Bronchial epithelial cell (primary cell): Measurements from ENCODE around the gene FBXW4. TPM values are rescaled to one million over a fixed set of nuclear protein-coding genes. Genes with fewer than 3 reads are reported as not detected.

Experiments
- DNase-seq: peaks from one replicate; pipeline ENCODE4 v3.0.0-alpha.2; 2010; ENCODE audit warnings: low read depth
- FAIRE-seq: peaks from 2 replicates; lab custom pipeline; 2011; peaks lifted over from hg19 to GRCh38; lab: Jason Lieb, UNC
- H3K27me3 ChIP-seq: 2 replicates; pipeline ENCODE4 v1.5.1; 2011; ENCODE audit warnings: low read length; ENCODE audit not compliant: control insufficient read depth, insufficient read depth
- H3K36me3 ChIP-seq: 2 replicates; pipeline ENCODE4 v1.5.1; 2011; ENCODE audit warnings: low read length; ENCODE audit not compliant: control insufficient read depth, insufficient read depth
- H3K4me3 ChIP-seq: 2 replicates; pipeline ENCODE4 v1.5.1; 2011; ENCODE audit warnings: mild to moderate bottlenecking, low read depth, low read length, control low read depth
- total RNA-seq: library from RNA; depleted of rRNA; stranded (reverse); fragments of >200 nt; gene quantifications from 2 replicates; pipeline ENCODE4 v1.2.1, GENCODE V29; 2014
- TF ChIP-seq, protein P1 (sequence below): IDR thresholded peaks from 2 replicates; pipeline ENCODE4 v1.5.1; 2011; ENCODE audit warnings: mild to moderate bottlenecking, moderate library complexity, low read length, control low read depth, inconsistent platforms; ENCODE audit not compliant: insufficient read depth, severe bottlenecking

FBXW4 gene, protein sequence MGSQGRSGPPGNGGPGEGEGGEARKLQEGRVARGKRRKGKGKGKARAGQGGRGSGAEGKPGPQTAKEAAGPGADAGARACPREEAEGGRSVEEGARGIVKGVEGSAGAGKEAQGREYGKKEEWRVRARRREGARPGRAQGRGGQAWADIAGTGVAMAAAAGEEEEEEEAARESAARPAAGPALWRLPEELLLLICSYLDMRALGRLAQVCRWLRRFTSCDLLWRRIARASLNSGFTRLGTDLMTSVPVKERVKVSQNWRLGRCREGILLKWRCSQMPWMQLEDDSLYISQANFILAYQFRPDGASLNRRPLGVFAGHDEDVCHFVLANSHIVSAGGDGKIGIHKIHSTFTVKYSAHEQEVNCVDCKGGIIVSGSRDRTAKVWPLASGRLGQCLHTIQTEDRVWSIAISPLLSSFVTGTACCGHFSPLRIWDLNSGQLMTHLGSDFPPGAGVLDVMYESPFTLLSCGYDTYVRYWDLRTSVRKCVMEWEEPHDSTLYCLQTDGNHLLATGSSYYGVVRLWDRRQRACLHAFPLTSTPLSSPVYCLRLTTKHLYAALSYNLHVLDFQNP
- total RNA-seq: 49.5 and 72.6 TPM in 2 replicates

- FAIRE-seq (no peak), DNase-seq (no peak)
- TF ChIP-seq, protein P1, sequence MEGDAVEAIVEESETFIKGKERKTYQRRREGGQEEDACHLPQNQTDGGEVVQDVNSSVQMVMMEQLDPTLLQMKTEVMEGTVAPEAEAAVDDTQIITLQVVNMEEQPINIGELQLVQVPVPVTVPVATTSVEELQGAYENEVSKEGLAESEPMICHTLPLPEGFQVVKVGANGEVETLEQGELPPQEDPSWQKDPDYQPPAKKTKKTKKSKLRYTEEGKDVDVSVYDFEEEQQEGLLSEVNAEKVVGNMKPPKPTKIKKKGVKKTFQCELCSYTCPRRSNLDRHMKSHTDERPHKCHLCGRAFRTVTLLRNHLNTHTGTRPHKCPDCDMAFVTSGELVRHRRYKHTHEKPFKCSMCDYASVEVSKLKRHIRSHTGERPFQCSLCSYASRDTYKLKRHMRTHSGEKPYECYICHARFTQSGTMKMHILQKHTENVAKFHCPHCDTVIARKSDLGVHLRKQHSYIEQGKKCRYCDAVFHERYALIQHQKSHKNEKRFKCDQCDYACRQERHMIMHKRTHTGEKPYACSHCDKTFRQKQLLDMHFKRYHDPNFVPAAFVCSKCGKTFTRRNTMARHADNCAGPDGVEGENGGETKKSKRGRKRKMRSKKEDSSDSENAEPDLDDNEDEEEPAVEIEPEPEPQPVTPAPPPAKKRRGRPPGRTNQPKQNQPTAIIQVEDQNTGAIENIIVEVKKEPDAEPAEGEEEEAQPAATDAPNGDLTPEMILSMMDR: no peak
- Histone ChIP-seq H3K4me3 (peak within 1 kb of the TSS; percentile 97), H3K36me3 (no peaks in the 10 kb centered on the region), H3K27me3 (no peaks in the 10 kb centered on the region)
Observed at GRCh38 chr10:101694674-101695403, at the start of gene FBXW4. FBXW4 (minus strand) TSS chr10:101695170; CDS start chr10:101695105, 65 bp downstream.

DNA sequence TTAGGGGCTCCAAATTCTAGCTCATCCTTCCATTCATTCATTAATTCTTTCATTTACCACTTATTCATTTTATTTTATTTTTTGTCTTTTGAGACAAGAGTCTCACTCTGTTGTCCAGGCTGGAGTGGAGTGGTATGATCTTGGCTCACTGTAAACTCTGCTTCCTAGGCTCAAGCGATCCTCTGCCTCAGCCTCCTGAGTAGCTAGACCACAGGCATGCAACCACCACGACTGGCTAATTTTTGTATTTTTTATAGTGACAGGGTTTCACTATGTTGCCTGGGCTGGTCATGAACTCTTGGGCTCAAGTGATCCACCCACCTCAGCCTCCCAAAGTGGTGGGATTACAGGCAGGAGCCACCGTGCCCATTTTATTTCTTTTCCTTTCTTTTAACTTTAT, 49.3 kb upstream of the FBXW4 start:
- FAIRE-seq (no peak), DNase-seq (no peak)
- no peaks in the 10 kb centered on the region for H3K36me3 ChIP-seq
- TF ChIP-seq, protein P1: no peak
- H3K27me3 ChIP-seq: peaks cover 5% of the 10 kb centered on the region
- H3K4me3 ChIP-seq: no peak overlapping the region

- no peak for FAIRE-seq
- Histone ChIP-seq H3K27me3 (peaks cover 1% of the 10 kb centered on the region), H3K36me3 (no peaks in the 10 kb centered on the region)
Observed at GRCh38 chr10:101741938-101742337, 47.0 kb upstream of the FBXW4 start.

GRCh38 chr10:101736666-101737065, 41.7 kb upstream of the FBXW4 start:
- Histone ChIP-seq H3K4me3 (no peak overlapping the region), H3K36me3 (no peaks in the 10 kb centered on the region), H3K27me3 (peaks cover 1% of the 10 kb centered on the region)
- no peak for DNase-seq
- TF ChIP-seq, protein P1: no peak
- no peak for FAIRE-seq

More at GRCh38 chr10:101741938-101742337, 47.0 kb upstream of the FBXW4 start:
- DNase-seq: no peak
- TF ChIP-seq, protein P1: no peak
- no peak overlapping the region for H3K4me3 ChIP-seq

GRCh38 chr10:101732096-101732495, 37.1 kb upstream of the FBXW4 start:
- no peak for DNase-seq
- Histone ChIP-seq H3K4me3 (no peak overlapping the region), H3K36me3 (no peaks in the 10 kb centered on the region), H3K27me3 (peaks cover 1% of the 10 kb centered on the region)
- TF ChIP-seq, protein P1: no peak
- no peak for FAIRE-seq
